Central memory CD8-positive, alpha-beta T cell (primary cell): ENCODE results near the gene DDR1.
A peak's percentile ranks its signal among the peaks of the same experiment; 100 is the strongest.
"Not testable (repeated sequence)": the region's sequence is repeated elsewhere in the genome, so short reads cannot be mapped to it uniquely, and the experiment has no call there.

Experiments used
- ATAC-seq: fragments of 150-1000 bp; cut with Tn5 transposase; replicated peaks from 2 replicates; pipeline ENCODE4 v1.10.0; 2022; ENCODE audit warnings: mild to moderate bottlenecking, moderate FRiP score, moderate number of reproducible peaks; ENCODE audit not compliant: poor library complexity, severe bottlenecking; ENCODE audit errors: extremely low read depth
- DNase-seq, 2 donors: peaks; one replicate each; pipeline ENCODE4 v3.0.0; 2021; ENCODE audit warnings: low spot score in 2 of 2
- H3K27ac Mint-ChIP-seq: one replicate; pipeline ENCODE4 v1.8.0; 2022; ENCODE audit warnings: low read depth, mild to moderate bottlenecking, moderate library complexity, mixed read lengths
- H3K27me3 Mint-ChIP-seq: one replicate; pipeline ENCODE4 v1.8.0; 2022; ENCODE audit warnings: mixed read lengths
- H3K36me3 Mint-ChIP-seq: one replicate; pipeline ENCODE4 v1.8.0; 2022; ENCODE audit warnings: mild to moderate bottlenecking, moderate library complexity, mixed read lengths; ENCODE audit not compliant: insufficient read depth
- H3K4me1 Mint-ChIP-seq: one replicate; pipeline ENCODE4 v1.8.0; 2022; ENCODE audit warnings: mixed read lengths
- H3K4me3 Mint-ChIP-seq: one replicate; pipeline ENCODE4 v1.8.0; 2022; ENCODE audit warnings: mild to moderate bottlenecking, moderate library complexity, mixed read lengths
- H3K9me3 Mint-ChIP-seq: one replicate; pipeline ENCODE4 v1.8.0; 2022; ENCODE audit warnings: mixed read lengths

DDR1 gene

GRCh38 chr6:30912746-30913520 is 28.6 kb downstream of the DDR1 start:
- no peaks in the 10 kb centered on the region for H3K9me3 Mint-ChIP-seq
- H3K4me1 Mint-ChIP-seq = peaks cover 49% of the 10 kb centered on the region
- no peak for DNase-seq
- H3K27me3 Mint-ChIP-seq = no peaks in the 10 kb centered on the region
- peaks cover 19% of the 10 kb centered on the region for H3K36me3 Mint-ChIP-seq
- peak overlapping the region; percentile 33 for H3K27ac Mint-ChIP-seq
- peak overlapping the region; percentile 88 for H3K4me3 Mint-ChIP-seq
- ATAC-seq = no peak

- Mint-ChIP-seq H3K27me3 (no peaks in the 10 kb centered on the region), H3K4me3 (peak overlapping the region; percentile 88), H3K27ac (no peak overlapping the region), H3K4me1 (peaks cover 41% of the 10 kb centered on the region), H3K36me3 (peaks cover 22% of the 10 kb centered on the region), H3K9me3 (no peaks in the 10 kb centered on the region)
- no peak for ATAC-seq
- DNase-seq = peak in 1 of 2 donors; percentile 22
Measured at GRCh38 chr6:30913721-30914075, 29.4 kb downstream of the DDR1 start.

GRCh38 chr6:30914076-30914853 is 29.9 kb downstream of the DDR1 start, which contains the start of gene VARS2:
TSS of gene VARS2 (plus strand) at chr6:30914238. CDS start at chr6:30914837, 599 bp downstream.
- peak within 1 kb of the TSS; percentile 85 for H3K27ac Mint-ChIP-seq
- peaks cover 22% of the 10 kb centered on the region for H3K36me3 Mint-ChIP-seq
- no peaks in the 10 kb centered on the region for H3K9me3 Mint-ChIP-seq

GRCh38 chr6:30914854-30915590 is 30.7 kb downstream of the DDR1 start:
- Mint-ChIP-seq H3K9me3 (no peaks in the 10 kb centered on the region), H3K4me1 (peaks cover 35% of the 10 kb centered on the region), H3K36me3 (peaks cover 22% of the 10 kb centered on the region), H3K4me3 (peak overlapping the region; percentile 88), H3K27ac (peak overlapping the region; percentile 85), H3K27me3 (no peaks in the 10 kb centered on the region)
- ATAC-seq (no peak), DNase-seq (no peak)

More at GRCh38 chr6:30914076-30914853, 29.9 kb downstream of the DDR1 start, which contains the start of gene VARS2:
- peaks cover 35% of the 10 kb centered on the region for H3K4me1 Mint-ChIP-seq
- DNase-seq (peak; percentile 76 to 81), ATAC-seq (peak; percentile 90)
- H3K27me3 Mint-ChIP-seq = no peaks in the 10 kb centered on the region
- peak within 1 kb of the TSS; percentile 88 for H3K4me3 Mint-ChIP-seq

GRCh38 chr6:30915591-30915946 is 31.2 kb downstream of the DDR1 start:
- Mint-ChIP-seq H3K27ac (peak overlapping the region; percentile 25), H3K4me3 (peak overlapping the region; percentile 88), H3K36me3 (peaks cover 26% of the 10 kb centered on the region), H3K9me3 (no peaks in the 10 kb centered on the region), H3K27me3 (no peaks in the 10 kb centered on the region), H3K4me1 (peaks cover 35% of the 10 kb centered on the region)
- ATAC-seq = no peak
- no peak for DNase-seq

- Mint-ChIP-seq H3K27ac (no peak overlapping the region), H3K4me1 (peaks cover 34% of the 10 kb centered on the region), H3K27me3 (no peaks in the 10 kb centered on the region), H3K4me3 (no peak overlapping the region), H3K9me3 (no peaks in the 10 kb centered on the region), H3K36me3 (peaks cover 25% of the 10 kb centered on the region)
- no peak for DNase-seq
- ATAC-seq = no peak
Measured at GRCh38 chr6:30917041-30917440, 32.7 kb downstream of the DDR1 start.

- no peak overlapping the region for H3K27ac Mint-ChIP-seq
Measured at GRCh38 chr6:30917487-30917886, 33.2 kb downstream of the DDR1 start.

GRCh38 chr6:30918670-30919069 is 34.4 kb downstream of the DDR1 start:
- Mint-ChIP-seq H3K27me3 (no peaks in the 10 kb centered on the region), H3K4me1 (peaks cover 28% of the 10 kb centered on the region), H3K36me3 (peaks cover 28% of the 10 kb centered on the region), H3K4me3 (no peak overlapping the region), H3K9me3 (no peaks in the 10 kb centered on the region), H3K27ac (no peak overlapping the region)
- DNase-seq (no peak), ATAC-seq (no peak)

More at GRCh38 chr6:30917487-30917886, 33.2 kb downstream of the DDR1 start:
- no peaks in the 10 kb centered on the region for H3K9me3 Mint-ChIP-seq
- no peaks in the 10 kb centered on the region for H3K27me3 Mint-ChIP-seq
- peaks cover 27% of the 10 kb centered on the region for H3K36me3 Mint-ChIP-seq
- H3K4me1 Mint-ChIP-seq = peaks cover 30% of the 10 kb centered on the region
- no peak for DNase-seq
- H3K4me3 Mint-ChIP-seq = no peak overlapping the region
- ATAC-seq = no peak

GRCh38 chr6:30922447-30922852 is 38.1 kb downstream of the DDR1 start:
- H3K36me3 Mint-ChIP-seq = peaks cover 30% of the 10 kb centered on the region
- no peak overlapping the region for H3K4me3 Mint-ChIP-seq

GRCh38 chr6:30924040-30924627 is 39.8 kb downstream of the DDR1 start:
- not testable (repeated sequence) for H3K4me3 Mint-ChIP-seq, H3K27ac Mint-ChIP-seq, DNase-seq, H3K4me1 Mint-ChIP-seq, H3K9me3 Mint-ChIP-seq, H3K27me3 Mint-ChIP-seq, ATAC-seq
- H3K36me3 Mint-ChIP-seq = peaks cover 26% of the 10 kb centered on the region

More at GRCh38 chr6:30922447-30922852, 38.1 kb downstream of the DDR1 start:
- no peak overlapping the region for H3K27ac Mint-ChIP-seq
- ATAC-seq = no peak
- H3K4me1 Mint-ChIP-seq = no peaks in the 10 kb centered on the region
- no peaks in the 10 kb centered on the region for H3K9me3 Mint-ChIP-seq
- no peak for DNase-seq
- no peaks in the 10 kb centered on the region for H3K27me3 Mint-ChIP-seq

- peaks cover 6% of the 10 kb centered on the region for H3K9me3 Mint-ChIP-seq
- ATAC-seq (no peak), DNase-seq (no peak)
- peaks cover 19% of the 10 kb centered on the region for H3K36me3 Mint-ChIP-seq
- H3K27me3 Mint-ChIP-seq = no peaks in the 10 kb centered on the region
- peak overlapping the region; percentile 3 for H3K27ac Mint-ChIP-seq
- H3K4me3 Mint-ChIP-seq = no peak overlapping the region
- no peaks in the 10 kb centered on the region for H3K4me1 Mint-ChIP-seq
Measured at GRCh38 chr6:30926644-30927043, 42.3 kb downstream of the DDR1 start.

GRCh38 chr6:30927080-30927479 is 42.8 kb downstream of the DDR1 start:
- peaks cover 18% of the 10 kb centered on the region for H3K36me3 Mint-ChIP-seq
- H3K4me3 Mint-ChIP-seq, H3K27me3 Mint-ChIP-seq, ATAC-seq, H3K9me3 Mint-ChIP-seq, DNase-seq, H3K4me1 Mint-ChIP-seq: not testable (repeated sequence)
- H3K27ac Mint-ChIP-seq = peak overlapping the region; percentile 3
